A673 (cell line): ENCODE data around the gene SOX6. TPM values are rescaled to one million over a fixed set of nuclear protein-coding genes. Genes with fewer than 3 reads are reported as not detected.
"Not testable (repeated sequence)": the region's sequence is repeated elsewhere in the genome, so short reads cannot be mapped to it uniquely, and the experiment has no call there.

ENCODE experiments used
- BruUV-seq: library from RNA; stranded (reverse); fragments of 400-500 nt; replicated peaks from 2 replicates; lab custom pipeline; 2021; lab: Mats Ljungman, UMichigan
- CTCF ChIA-PET: fragments of 300-600 bp; sonication (Branson Sonifier 250); formaldehyde crosslinking; loops from one replicate; lab custom pipeline; 2022; ENCODE audit warnings: antibody characterized with exemption; lab: Charles Lee
- POLR2A ChIA-PET: fragments of 300-600 bp; sonication (Branson Sonifier 250); formaldehyde crosslinking; loops from one replicate; lab custom pipeline; 2022; ENCODE audit warnings: antibody characterized with exemption; ENCODE audit not compliant: low non-redundant PET; lab: Charles Lee
- DNase-seq: peaks from one replicate; pipeline ENCODE4 v3.0.0-alpha.2; 2015; ENCODE audit warnings: low spot score
- H3K27ac ChIP-seq: fragments of 200-600 bp; sonication (generic); 2 replicates; pipeline ENCODE4 v1.5.1; 2016; ENCODE audit warnings: mixed run types, low read depth, mild to moderate bottlenecking, mixed read lengths, antibody characterized with exemption, low read length; ENCODE audit not compliant: poor library complexity, severe bottlenecking
- H3K27me3 ChIP-seq: fragments of 200-600 bp; sonication (generic); replicated peaks from 2 replicates; pipeline ENCODE4 v1.6.1; 2017; ENCODE audit warnings: mixed run types, low read depth, mild to moderate bottlenecking, mixed read lengths, antibody characterized with exemption, low read length; ENCODE audit not compliant: insufficient read depth, poor library complexity
- H3K36me3 ChIP-seq: fragments of 200-600 bp; sonication (generic); 2 replicates; pipeline ENCODE4 v1.6.1; 2016; ENCODE audit warnings: mixed run types, mild to moderate bottlenecking, mixed read lengths, antibody characterized with exemption, low read length; ENCODE audit not compliant: insufficient read depth, poor library complexity, severe bottlenecking
- H3K4me1 ChIP-seq: fragments of 200-600 bp; sonication (generic); 2 replicates; pipeline ENCODE4 v1.6.1; 2017; ENCODE audit warnings: mixed run types, mild to moderate bottlenecking, mixed read lengths, antibody characterized with exemption, low read length; ENCODE audit not compliant: insufficient read depth, poor library complexity, severe bottlenecking
- H3K4me3 ChIP-seq: fragments of 200-600 bp; sonication (generic); 2 replicates; pipeline ENCODE4 v1.5.1; 2016; ENCODE audit warnings: low read depth, mixed run types, mild to moderate bottlenecking, mixed read lengths, low read length; ENCODE audit not compliant: poor library complexity, severe bottlenecking
- H3K9me3 ChIP-seq: fragments of 200-600 bp; sonication (generic); 2 replicates; pipeline ENCODE4 v1.6.1; 2016; ENCODE audit warnings: mixed run types, low read depth, mild to moderate bottlenecking, mixed read lengths, antibody characterized with exemption, low read length; ENCODE audit not compliant: poor library complexity, severe bottlenecking
- CTCF ChIP-seq: fragments of 300-800, 200-600 bp; sonication (generic); conservative IDR thresholded peaks from 2 replicates; pipeline ENCODE4 v1.5.1; 2017; ENCODE audit warnings: low read depth, mild to moderate bottlenecking, antibody characterized with exemption, low read length, moderate library complexity, mixed read lengths
- EZH2 ChIP-seq: fragments of 200-600 bp; sonication (generic); IDR thresholded peaks from 2 replicates; pipeline ENCODE4 v1.6.1; 2017; ENCODE audit warnings: borderline replicate concordance, low read depth, mild to moderate bottlenecking, mixed read lengths, antibody characterized with exemption, low read length; ENCODE audit not compliant: poor library complexity, severe bottlenecking
- intact Hi-C: fragments of 100-400 bp; cut with micrococcal nuclease; formaldehyde crosslinking; loops from one replicate; pipeline ENCODE4 v1.10.0; 2022; ENCODE audit not compliant: unreplicated experiment
- total RNA-seq: library from RNA; stranded (reverse); gene quantifications from 2 replicates; pipeline ENCODE4 v1.2.3, GENCODE V29; 2021

Gene SOX6
- total RNA-seq, 1 experiment from 2014 or later, result 27.5 TPM

DNA sequence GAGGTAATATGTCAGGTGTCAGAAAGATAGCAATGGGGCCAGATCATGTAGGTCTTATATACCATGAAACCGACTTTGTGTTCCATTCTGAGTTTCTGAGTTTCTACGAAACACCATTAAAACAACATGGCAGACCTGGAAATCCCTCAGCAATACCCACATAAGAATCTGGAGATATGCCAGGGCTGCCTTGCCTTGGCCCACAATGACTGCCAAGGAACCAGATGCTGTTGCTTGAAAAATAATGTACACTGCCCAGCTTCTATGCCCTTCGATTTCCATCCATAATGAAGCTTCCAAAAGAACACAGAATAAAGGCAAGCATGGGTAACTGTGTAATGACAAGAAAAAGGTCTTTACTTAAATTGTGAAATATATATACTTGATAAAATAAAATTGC, 277.4 kb downstream of the SOX6 start:
- no peak overlapping the region for H3K27ac ChIP-seq
- no peaks in the 10 kb centered on the region for H3K36me3 ChIP-seq
- no peak overlapping the region for H3K4me3 ChIP-seq
- peaks cover 10% of the 10 kb centered on the region for H3K9me3 ChIP-seq
- ChIA-PET CTCF (no interaction called here), POLR2A (no interaction called here)
- peaks cover 5% of the 10 kb centered on the region for H3K4me1 ChIP-seq
- BruUV-seq, result no TSS peak
- no peaks in the 10 kb centered on the region for H3K27me3 ChIP-seq
- intact Hi-C loops, result no loop called here
- DNase-seq, result no peak
- TF ChIP-seq EZH2 (no peak), CTCF (no peak)

DNA sequence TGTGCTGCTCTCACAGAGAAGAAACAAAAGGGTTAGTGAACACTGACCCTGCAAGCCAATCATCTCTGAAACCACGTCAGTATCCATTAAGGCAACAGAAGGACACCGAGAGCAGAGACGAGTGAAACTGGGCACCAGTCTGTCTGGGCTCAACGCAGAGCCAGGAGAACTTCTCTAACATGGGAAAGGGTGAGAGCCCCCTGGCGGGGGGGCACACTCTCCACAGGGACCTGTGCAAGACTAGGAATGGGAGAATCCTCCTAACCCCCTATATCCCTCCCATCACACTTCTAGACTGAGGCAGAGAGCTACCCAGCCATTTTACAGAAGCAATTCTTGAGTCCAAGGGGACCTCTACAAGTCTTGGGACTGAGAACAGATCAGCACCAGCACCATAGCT, 285.8 kb downstream of the SOX6 start:
- peaks cover 10% of the 10 kb centered on the region for H3K9me3 ChIP-seq
- no peaks in the 10 kb centered on the region for H3K4me1 ChIP-seq
- no peak for DNase-seq
- BruUV-seq, result no TSS peak
- H3K27ac ChIP-seq, result no peak overlapping the region
- ChIA-PET CTCF (no interaction called here), POLR2A (interaction anchor here (0.6 kb wide), 1 partner anchor 155 kb away, joined by 3 read pairs; no protein-coding TSS in a partner anchor)
- H3K27me3 ChIP-seq, result no peaks in the 10 kb centered on the region
- intact Hi-C loops, result no loop called here
- H3K36me3 ChIP-seq, result no peaks in the 10 kb centered on the region
- TF ChIP-seq EZH2 (no peak), CTCF (no peak)
- H3K4me3 ChIP-seq, result no peak overlapping the region

- H3K27me3 ChIP-seq, H3K4me3 ChIP-seq, POLR2A ChIA-PET, H3K36me3 ChIP-seq, H3K9me3 ChIP-seq, CTCF ChIA-PET, BruUV-seq, H3K27ac ChIP-seq, intact Hi-C loops, DNase-seq, H3K4me1 ChIP-seq: not testable (repeated sequence)
These were observed 289.1 kb downstream of the SOX6 start for GRCh38 chr11:16067268-16067667.

DNA sequence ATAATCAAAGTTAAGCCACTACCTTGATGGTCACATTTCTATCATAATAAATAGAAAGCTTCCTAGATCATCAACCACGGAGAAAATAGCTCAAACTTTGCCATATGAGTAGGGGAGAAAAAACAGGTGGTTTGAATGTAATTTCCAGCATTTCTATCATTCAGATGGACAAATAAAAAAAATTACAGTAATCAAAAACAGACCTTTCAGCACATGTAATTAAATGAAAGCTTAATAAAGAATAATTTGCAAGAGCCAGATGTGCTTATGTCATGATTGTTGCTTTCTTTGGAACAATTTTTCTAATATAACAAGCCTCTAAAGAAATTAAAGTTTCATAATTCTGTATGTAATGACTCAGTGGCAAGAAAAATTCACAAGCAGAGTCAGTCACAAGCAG, 297.0 kb downstream of the SOX6 start:
- TF ChIP-seq CTCF (no peak), EZH2 (no peak)
- no TSS peak for BruUV-seq
- intact Hi-C loops, result no loop called here
- ChIA-PET POLR2A (no interaction called here), CTCF (no interaction called here)
- no peaks in the 10 kb centered on the region for H3K4me1 ChIP-seq
- H3K27ac ChIP-seq, result no peak overlapping the region
- peaks cover 6% of the 10 kb centered on the region for H3K9me3 ChIP-seq
- no peak for DNase-seq
- H3K27me3 ChIP-seq, result no peaks in the 10 kb centered on the region
- H3K36me3 ChIP-seq, result no peaks in the 10 kb centered on the region
- no peak overlapping the region for H3K4me3 ChIP-seq
